ENCODE measurements around the gene AKT1.

The AKT1 gene

GRCh38 chr14:104767634-104767918, 28.0 kb downstream of the AKT1 start:
- no peak for TF ChIP-seq CTCF (IDR thresholded peaks at IDR 0.05; ENCODE audit: low read depth, low read length)
- no peak for DNase-seq (ENCODE audit: extremely low read depth, low read depth)

GRCh38 chr14:104766863-104767633, 28.5 kb downstream of the AKT1 start:
- no peak for TF ChIP-seq CTCF (IDR thresholded peaks at IDR 0.05; ENCODE audit: low read depth, low read length)
- DNase-seq (ENCODE audit: extremely low read depth, low read depth) = no peak

- no peak for DNase-seq (ENCODE audit: extremely low read depth, low read depth)
- TF ChIP-seq CTCF (IDR thresholded peaks at IDR 0.05; ENCODE audit: low read depth, low read length) = no peak
Measured at GRCh38 chr14:104766256-104766862, 29.2 kb downstream of the AKT1 start.

- no peak for DNase-seq (ENCODE audit: extremely low read depth, low read depth)
- TF ChIP-seq CTCF (IDR thresholded peaks at IDR 0.05; ENCODE audit: low read depth, low read length) = no peak
Measured at GRCh38 chr14:104765517-104765916, 30.0 kb downstream of the AKT1 start.

- TF ChIP-seq CTCF (IDR thresholded peaks at IDR 0.05; ENCODE audit: low read depth, low read length) = no peak
- no peak for DNase-seq (ENCODE audit: extremely low read depth, low read depth)
Measured at GRCh38 chr14:104758981-104759969, 36.3 kb downstream of the AKT1 start.

- TF ChIP-seq CTCF (IDR thresholded peaks at IDR 0.05; ENCODE audit: low read depth, low read length) = no peak
- DNase-seq (ENCODE audit: extremely low read depth, low read depth) = no peak
Measured at GRCh38 chr14:104757681-104758392, 37.7 kb downstream of the AKT1 start.

All from AG09319 (cell line).